HepG2 (cell line): ENCODE measurements around the gene TACC3. TPM values are rescaled to one million over a fixed set of nuclear protein-coding genes. Genes with fewer than 3 reads are reported as not detected.

Experiments used
- ATF7-NPFF ChIP-seq: sonication (generic); formaldehyde crosslinking; IDR thresholded peaks from 2 replicates; pipeline ENCODE4 v1.8.1; 2023; ENCODE audit warnings: mild to moderate bottlenecking, low read depth, missing genetic modification reagents, moderate library complexity
- ATRX ChIP-seq: sonication (generic); formaldehyde crosslinking; IDR thresholded peaks from 2 replicates; pipeline ENCODE4 v1.4.0; 2020; ENCODE audit warnings: missing genetic modification reagents, borderline replicate concordance
- BCL6 ChIP-seq: IDR thresholded peaks from 2 replicates; pipeline ENCODE4 v1.6.1; 2016; ENCODE audit warnings: missing genetic modification reagents, missing compliant biosample characterization
- HES4 ChIP-seq: sonication (generic); formaldehyde crosslinking; IDR thresholded peaks from 2 replicates; pipeline ENCODE4 v1.9.0; 2021; ENCODE audit warnings: mild to moderate bottlenecking, missing genetic modification reagents, borderline replicate concordance
- KDM1A ChIP-seq: IDR thresholded peaks from 2 replicates; pipeline ENCODE4 v1.6.1; 2016; ENCODE audit warnings: missing compliant biosample characterization
- MAFF ChIP-seq: IDR thresholded peaks from 2 replicates; pipeline ENCODE4 v1.6.1; 2011; ENCODE audit warnings: low read depth, low read length, improper control_type of control experiment
- MED13 ChIP-seq: sonication (generic); formaldehyde crosslinking; IDR thresholded peaks from 2 replicates; pipeline ENCODE4 v1.5.0; 2020; ENCODE audit warnings: missing genetic modification reagents
- MEIS2 ChIP-seq: sonication (generic); formaldehyde crosslinking; IDR thresholded peaks from 2 replicates; pipeline ENCODE4 v1.9.0; 2021; ENCODE audit warnings: mild to moderate bottlenecking, missing genetic modification reagents
- NFE2 ChIP-seq: sonication (generic); formaldehyde crosslinking; IDR thresholded peaks from 2 replicates; pipeline ENCODE4 v1.4.0; 2020; ENCODE audit warnings: missing genetic modification reagents
- SMAD9 ChIP-seq: sonication (generic); formaldehyde crosslinking; IDR thresholded peaks from 2 replicates; pipeline ENCODE4 v1.5.1; 2020; ENCODE audit warnings: mild to moderate bottlenecking, missing genetic modification reagents
- SP4 ChIP-seq: sonication (generic); formaldehyde crosslinking; IDR thresholded peaks from 2 replicates; pipeline ENCODE4 v1.8.1; 2023; ENCODE audit warnings: mild to moderate bottlenecking, missing genetic modification reagents
- TP53 ChIP-seq: sonication (generic); formaldehyde crosslinking; conservative IDR thresholded peaks from 2 replicates; pipeline ENCODE4 v1.4.0; 2020; ENCODE audit warnings: missing genetic modification reagents
- ZC3H13 ChIP-seq: sonication (generic); formaldehyde crosslinking; IDR thresholded peaks from 2 replicates; pipeline ENCODE4 v1.8.1; 2023; ENCODE audit warnings: mild to moderate bottlenecking, missing genetic modification reagents, moderate library complexity
- ZNF10 ChIP-seq: sonication (generic); formaldehyde crosslinking; IDR thresholded peaks from 2 replicates; pipeline ENCODE4 v1.4.0; 2020; ENCODE audit warnings: mild to moderate bottlenecking, low read depth, missing genetic modification reagents, borderline replicate concordance
- ZNF136 ChIP-seq: sonication (generic); formaldehyde crosslinking; IDR thresholded peaks from 2 replicates; pipeline ENCODE4 v1.8.1; 2022; ENCODE audit warnings: low read depth, mild to moderate bottlenecking, moderate library complexity, missing genetic modification reagents
- ZNF20 ChIP-seq: sonication (generic); formaldehyde crosslinking; IDR thresholded peaks from 2 replicates; pipeline ENCODE4 v1.4.0; 2020; ENCODE audit warnings: mild to moderate bottlenecking, moderate library complexity, missing genetic modification reagents
- ZNF263 ChIP-seq: sonication (generic); formaldehyde crosslinking; IDR thresholded peaks from 2 replicates; pipeline ENCODE4 v1.4.0; 2020; ENCODE audit warnings: missing genetic modification reagents
- ZNF337 ChIP-seq: sonication (generic); formaldehyde crosslinking; IDR thresholded peaks from 2 replicates; pipeline ENCODE4 v1.5.1; 2020; ENCODE audit warnings: missing genetic modification reagents, low read depth, mild to moderate bottlenecking, borderline replicate concordance
- ZNF34 ChIP-seq: sonication (generic); formaldehyde crosslinking; IDR thresholded peaks from 2 replicates; pipeline ENCODE4 v1.4.0; 2020; ENCODE audit warnings: mild to moderate bottlenecking, missing genetic modification reagents, borderline replicate concordance
- ZNF556 ChIP-seq: sonication (generic); formaldehyde crosslinking; IDR thresholded peaks from 2 replicates; pipeline ENCODE4 v1.4.0; 2020; ENCODE audit warnings: mild to moderate bottlenecking, missing genetic modification reagents, borderline replicate concordance
- ZNF570 ChIP-seq: sonication (generic); formaldehyde crosslinking; IDR thresholded peaks from 2 replicates; pipeline ENCODE4 v1.4.0; 2020; ENCODE audit warnings: mild to moderate bottlenecking, missing genetic modification reagents, borderline replicate concordance
- ZNF816 ChIP-seq: sonication (generic); formaldehyde crosslinking; IDR thresholded peaks from 2 replicates; pipeline ENCODE4 v1.8.0; 2022; ENCODE audit warnings: missing genetic modification reagents, mild to moderate bottlenecking, borderline replicate concordance
- polyA plus RNA-seq, 8 experiments: library from polyadenylated mRNA; depleted of rRNA in 3 of 8; stranded (reverse) in 7 of 8; unstranded in 1 of 8; fragments of >200 nt; fragmentation: Illumina TruSeq in 4 of 8; extraction: Trizol in 4 of 8; gene quantifications; 2 replicates each; pipeline versions ENCODE4 v1.2.1 to v1.2.3, GENCODE V29; 2011 to 2016; ENCODE audit warnings: low read depth in 4 of 8, missing spikeins in 1 of 8, mixed read lengths in 1 of 8; ENCODE audit not compliant: insufficient read depth in 1 of 8
- total RNA-seq, 5 experiments: library from RNA; depleted of rRNA; stranded (reverse); fragments of >200 nt; fragmentation: Illumina TruSeq; extraction: Trizol; gene quantifications; 2 replicates each; pipeline ENCODE4 v1.2.3, GENCODE V29; 2016; ENCODE audit warnings: low read depth in 1 of 5
- TF ChIP-seq, protein P1 (sequence below): sonication (generic); formaldehyde crosslinking; IDR thresholded peaks from 2 replicates; pipeline ENCODE4 v1.8.1; 2023; ENCODE audit warnings: mild to moderate bottlenecking, missing genetic modification reagents
- TF ChIP-seq, protein P2 (sequence below): sonication (generic); formaldehyde crosslinking; IDR thresholded peaks from 2 replicates; pipeline ENCODE4 v1.5.0; 2020; ENCODE audit warnings: mild to moderate bottlenecking, missing genetic modification reagents
- TF ChIP-seq, protein P3 (sequence below): sonication (generic); formaldehyde crosslinking; IDR thresholded peaks from 2 replicates; pipeline ENCODE4 v1.5.0; 2020; ENCODE audit warnings: missing genetic modification reagents, mild to moderate bottlenecking, borderline replicate concordance
- TF ChIP-seq, protein P4 (sequence below): sonication (generic); formaldehyde crosslinking; IDR thresholded peaks from 2 replicates; pipeline ENCODE4 v1.4.0; 2020; ENCODE audit warnings: missing genetic modification reagents

Gene TACC3
- total and polyA plus RNA-seq, 2 of the 13 experiments (the other 11 are each of a cell fraction or from before 2014, with no cell fraction given) = 20.3 to 21.2 TPM

DNA sequence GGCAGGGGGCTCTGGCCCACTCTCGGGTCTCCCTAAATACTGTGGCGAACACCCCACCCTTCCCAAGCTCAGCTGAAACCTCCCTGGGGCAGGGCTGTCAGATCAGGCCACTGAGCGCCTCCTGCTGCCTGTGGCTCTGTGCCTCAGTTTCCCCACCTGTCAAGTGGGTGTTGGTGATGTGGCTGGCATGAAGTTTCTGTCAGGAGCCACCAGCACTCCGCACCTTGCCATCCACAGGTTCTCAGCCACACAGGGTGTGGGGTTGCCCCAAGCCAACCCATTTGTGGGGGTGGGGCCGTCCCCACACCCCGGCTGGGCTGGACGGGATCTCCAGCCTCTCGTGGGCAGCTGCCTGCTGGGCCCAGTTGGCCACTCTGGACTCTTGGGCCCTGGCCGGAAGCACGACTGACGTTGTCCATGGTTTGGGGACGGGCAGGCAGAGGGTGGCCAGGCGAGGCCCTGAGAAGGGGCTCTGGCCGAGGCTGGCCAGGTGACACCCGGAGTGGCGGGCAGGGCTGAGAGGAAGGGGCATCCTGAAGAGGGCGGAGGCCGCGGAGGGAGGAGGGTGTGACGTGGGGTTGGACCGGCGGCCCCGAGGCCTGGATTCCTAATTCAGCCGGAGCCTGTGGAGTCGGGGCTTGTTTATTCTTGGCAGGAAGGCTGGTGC is 66.2 kb downstream of the TACC3 start (continued):
- TF ChIP-seq ATRX (CRISPR knock-in tag) = no peak
- no peak for TF ChIP-seq ZNF556 (CRISPR knock-in tag)
- TF ChIP-seq ZNF337 (CRISPR knock-in tag) = no peak
- TF ChIP-seq MED13 (CRISPR knock-in tag) = no peak
- TF ChIP-seq, protein P1, sequence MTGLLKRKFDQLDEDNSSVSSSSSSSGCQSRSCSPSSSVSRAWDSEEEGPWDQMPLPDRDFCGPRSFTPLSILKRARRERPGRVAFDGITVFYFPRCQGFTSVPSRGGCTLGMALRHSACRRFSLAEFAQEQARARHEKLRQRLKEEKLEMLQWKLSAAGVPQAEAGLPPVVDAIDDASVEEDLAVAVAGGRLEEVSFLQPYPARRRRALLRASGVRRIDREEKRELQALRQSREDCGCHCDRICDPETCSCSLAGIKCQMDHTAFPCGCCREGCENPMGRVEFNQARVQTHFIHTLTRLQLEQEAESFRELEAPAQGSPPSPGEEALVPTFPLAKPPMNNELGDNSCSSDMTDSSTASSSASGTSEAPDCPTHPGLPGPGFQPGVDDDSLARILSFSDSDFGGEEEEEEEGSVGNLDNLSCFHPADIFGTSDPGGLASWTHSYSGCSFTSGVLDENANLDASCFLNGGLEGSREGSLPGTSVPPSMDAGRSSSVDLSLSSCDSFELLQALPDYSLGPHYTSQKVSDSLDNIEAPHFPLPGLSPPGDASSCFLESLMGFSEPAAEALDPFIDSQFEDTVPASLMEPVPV = no peak
- TF ChIP-seq MEIS2 (CRISPR knock-in tag) = no peak
- no peak for TF ChIP-seq MAFF
- TF ChIP-seq ZNF263 (CRISPR knock-in tag) = peak; percentile 61; the same call in 1 of the 2 replicates
- no peak for TF ChIP-seq NFE2 (CRISPR knock-in tag)
- TF ChIP-seq BCL6 = 0 out of 2 replicates have a peak, but pooled peaks have one; percentile 12
- TF ChIP-seq ZNF816 = no peak
- TF ChIP-seq ZNF34 (CRISPR knock-in tag) = no peak
- TF ChIP-seq ZNF10 (CRISPR knock-in tag) = no peak
- TF ChIP-seq ZC3H13 = no peak
- no peak for TF ChIP-seq ZNF20
- TF ChIP-seq, protein P2, sequence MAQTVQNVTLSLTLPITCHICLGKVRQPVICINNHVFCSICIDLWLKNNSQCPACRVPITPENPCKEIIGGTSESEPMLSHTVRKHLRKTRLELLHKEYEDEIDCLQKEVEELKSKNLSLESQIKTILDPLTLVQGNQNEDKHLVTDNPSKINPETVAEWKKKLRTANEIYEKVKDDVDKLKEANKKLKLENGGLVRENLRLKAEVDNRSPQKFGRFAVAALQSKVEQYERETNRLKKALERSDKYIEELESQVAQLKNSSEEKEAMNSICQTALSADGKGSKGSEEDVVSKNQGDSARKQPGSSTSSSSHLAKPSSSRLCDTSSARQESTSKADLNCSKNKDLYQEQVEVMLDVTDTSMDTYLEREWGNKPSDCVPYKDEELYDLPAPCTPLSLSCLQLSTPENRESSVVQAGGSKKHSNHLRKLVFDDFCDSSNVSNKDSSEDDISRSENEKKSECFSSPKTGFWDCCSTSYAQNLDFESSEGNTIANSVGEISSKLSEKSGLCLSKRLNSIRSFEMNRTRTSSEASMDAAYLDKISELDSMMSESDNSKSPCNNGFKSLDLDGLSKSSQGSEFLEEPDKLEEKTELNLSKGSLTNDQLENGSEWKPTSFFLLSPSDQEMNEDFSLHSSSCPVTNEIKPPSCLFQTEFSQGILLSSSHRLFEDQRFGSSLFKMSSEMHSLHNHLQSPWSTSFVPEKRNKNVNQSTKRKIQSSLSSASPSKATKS = no peak
- TF ChIP-seq KDM1A (CRISPR knock-in tag) = no peak
- no peak for TF ChIP-seq TP53 (CRISPR knock-in tag)
- peak; percentile 22; the same call in 1 of the 2 replicates for TF ChIP-seq SP4 (CRISPR knock-in tag)
- TF ChIP-seq ATF7-NPFF (CRISPR knock-in tag) = no peak
- no peak for TF ChIP-seq ZNF570 (CRISPR knock-in tag)
- TF ChIP-seq, protein P3, sequence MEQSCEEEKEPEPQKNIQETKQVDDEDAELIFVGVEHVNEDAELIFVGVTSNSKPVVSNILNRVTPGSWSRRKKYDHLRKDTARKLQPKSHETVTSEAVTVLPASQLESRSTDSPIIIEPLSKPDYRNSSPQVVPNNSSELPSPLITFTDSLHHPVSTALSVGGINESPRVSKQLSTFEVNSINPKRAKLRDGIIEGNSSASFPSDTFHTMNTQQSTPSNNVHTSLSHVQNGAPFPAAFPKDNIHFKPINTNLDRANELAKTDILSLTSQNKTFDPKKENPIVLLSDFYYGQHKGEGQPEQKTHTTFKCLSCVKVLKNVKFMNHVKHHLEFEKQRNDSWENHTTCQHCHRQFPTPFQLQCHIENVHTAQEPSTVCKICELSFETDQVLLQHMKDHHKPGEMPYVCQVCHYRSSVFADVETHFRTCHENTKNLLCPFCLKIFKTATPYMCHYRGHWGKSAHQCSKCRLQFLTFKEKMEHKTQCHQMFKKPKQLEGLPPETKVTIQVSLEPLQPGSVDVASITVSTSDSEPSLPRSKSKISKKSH (CRISPR knock-in tag) = 0 out of 2 replicates have a peak, but pooled peaks have one; percentile 36
- TF ChIP-seq SMAD9 (CRISPR knock-in tag) = no peak
- TF ChIP-seq, protein P4, sequence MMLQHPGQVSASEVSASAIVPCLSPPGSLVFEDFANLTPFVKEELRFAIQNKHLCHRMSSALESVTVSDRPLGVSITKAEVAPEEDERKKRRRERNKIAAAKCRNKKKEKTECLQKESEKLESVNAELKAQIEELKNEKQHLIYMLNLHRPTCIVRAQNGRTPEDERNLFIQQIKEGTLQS (CRISPR knock-in tag) = no peak
- TF ChIP-seq HES4 (CRISPR knock-in tag) = 0 out of 2 replicates have a peak, but pooled peaks have one; percentile 54
- no peak for TF ChIP-seq ZNF136 (CRISPR knock-in tag)
